ENCODE results near the gene DGKH.
A peak's percentile ranks its signal among the peaks of the same experiment; 100 is the strongest.

Gene DGKH

GRCh38 chr13:42048342-42048683, at the start of gene DGKH:
DGKH (plus strand) TSS chr13:42048648; CDS start chr13:42048774, 126 bp downstream.
- peak in 1 of 2 experiments; percentile 62 for DNase-seq

GRCh38 chr13:42000846-42001245, 47.6 kb upstream of the DGKH start:
- DNase-seq, result no peak

GRCh38 chr13:42001580-42001979, 46.9 kb upstream of the DGKH start:
- no peak for DNase-seq

DNA sequence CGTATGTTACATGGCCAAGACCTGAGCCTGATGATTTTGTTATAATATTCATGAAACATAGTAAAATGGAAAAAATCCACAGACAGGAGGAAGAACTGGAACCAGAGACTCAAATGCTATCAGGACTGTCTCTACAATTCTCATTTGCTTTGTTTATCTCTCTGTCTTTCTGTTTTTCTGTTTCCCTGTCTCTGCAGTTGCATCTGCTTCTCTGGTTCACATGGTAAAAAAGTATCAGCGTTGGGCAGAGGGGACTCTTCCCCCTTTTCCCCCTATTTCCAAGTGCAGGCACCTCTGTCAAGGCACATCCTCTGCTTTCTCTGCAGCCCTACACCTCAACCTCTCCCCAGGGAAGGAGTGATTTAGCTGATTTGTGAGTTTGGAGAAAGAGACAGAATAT, 46.4 kb upstream of the DGKH start:
- DNase-seq, result no peak

GRCh38 chr13:42007844-42008243, 40.6 kb upstream of the DGKH start:
- no peak for DNase-seq

GRCh38 chr13:42009057-42009456, 39.4 kb upstream of the DGKH start:
- DNase-seq, result no peak

GRCh38 chr13:42011601-42012350, 36.7 kb upstream of the DGKH start:
- no peak for DNase-seq

- DNase-seq, result no peak
Measured at GRCh38 chr13:42014119-42014518, 34.3 kb upstream of the DGKH start.

GRCh38 chr13:42017264-42017663, 31.2 kb upstream of the DGKH start:
- DNase-seq, result no peak

DNA sequence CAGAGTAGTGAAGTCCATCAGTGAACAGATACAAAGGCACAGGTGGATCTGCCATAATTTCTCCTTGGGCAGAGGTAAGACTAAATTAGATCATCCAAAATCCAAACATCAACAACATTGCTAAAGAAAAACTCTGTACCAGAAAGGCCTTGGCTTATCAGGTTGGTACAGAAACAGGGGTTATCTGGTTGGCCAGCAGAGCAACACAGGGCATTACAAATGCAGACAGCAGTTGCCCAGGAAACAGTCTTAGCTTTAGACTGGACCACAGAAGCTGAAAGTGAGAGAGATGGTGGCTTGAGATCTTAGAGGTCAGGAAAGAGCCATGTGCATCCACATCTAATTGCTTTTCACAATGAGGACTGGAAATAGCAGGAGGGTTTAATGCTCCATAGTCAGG, 26.6 kb upstream of the DGKH start:
- no peak for DNase-seq

DNA sequence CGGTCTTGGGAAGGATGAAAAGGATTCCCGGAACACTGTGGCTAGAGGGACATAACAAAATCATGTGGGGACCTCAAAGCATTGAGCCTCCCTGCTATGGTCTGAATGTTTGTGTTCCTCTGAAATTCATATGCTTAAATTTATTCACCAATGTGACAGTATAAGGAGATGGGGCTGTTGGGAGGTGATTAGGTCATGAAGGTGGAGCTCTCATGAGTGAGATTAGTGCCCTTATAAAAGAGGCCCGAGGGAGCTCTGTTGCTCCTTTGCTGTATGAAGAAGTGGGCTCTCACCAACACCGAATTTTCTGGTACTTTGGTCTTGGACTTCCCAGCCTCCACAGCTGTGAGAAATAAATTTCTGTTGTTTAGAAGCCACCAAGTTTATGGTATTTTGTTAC, 26.1 kb upstream of the DGKH start:
- DNase-seq, result no peak

GRCh38 chr13:42022796-42023493, 25.5 kb upstream of the DGKH start:
- no peak for DNase-seq

DNA sequence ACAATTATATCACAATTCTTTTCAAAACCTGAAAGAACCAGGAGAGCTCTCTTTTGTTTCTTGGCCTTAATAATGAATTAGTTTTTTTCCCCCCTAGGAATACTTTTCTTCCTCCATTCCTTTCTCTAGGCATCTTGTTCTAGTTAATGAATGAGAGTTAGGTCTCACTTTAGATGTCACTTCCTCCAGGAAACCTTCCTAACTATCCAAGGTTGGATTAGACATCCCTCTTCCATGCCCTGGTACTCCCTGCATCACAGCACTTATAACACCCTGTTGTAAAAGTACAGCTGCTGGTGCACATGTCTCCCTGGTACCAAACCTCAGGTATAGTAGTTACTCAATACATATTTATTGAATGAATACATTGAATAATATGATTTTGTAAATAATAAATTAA, 21.2 kb upstream of the DGKH start:
- no peak for DNase-seq

GRCh38 chr13:42028113-42028799, 20.2 kb upstream of the DGKH start:
- DNase-seq, result no peak

DNA sequence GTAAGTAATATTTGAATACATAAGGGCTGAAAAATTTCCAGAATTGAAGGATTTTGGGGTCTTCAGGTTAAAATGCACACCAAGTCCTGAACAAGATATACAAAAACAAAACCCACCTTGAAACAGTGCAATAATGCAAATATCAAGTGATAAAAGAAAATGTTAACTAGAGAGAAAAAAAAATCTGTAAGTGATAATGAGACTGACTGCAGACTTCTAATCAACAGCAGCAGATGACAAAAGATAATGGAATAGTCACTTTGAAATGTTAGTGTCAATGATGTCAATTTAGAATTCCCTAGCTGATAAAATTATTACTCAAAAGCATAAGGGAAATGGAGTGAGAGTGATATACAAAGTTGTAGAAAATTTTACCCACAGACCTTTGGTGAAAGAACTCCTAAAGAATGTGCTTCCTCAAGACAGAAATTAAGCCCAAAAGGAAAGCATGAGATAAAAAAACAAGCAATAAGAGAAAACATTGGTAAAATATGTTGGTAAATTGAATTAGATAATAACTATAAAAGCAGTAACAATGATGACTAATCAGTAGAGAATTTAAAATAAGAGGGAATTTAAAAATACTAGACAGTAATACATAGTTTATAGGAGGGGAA, 12.4 kb upstream of the DGKH start:
- no peak for DNase-seq

GRCh38 chr13:42036711-42037110, 11.7 kb upstream of the DGKH start:
- no peak for DNase-seq

GRCh38 chr13:42038661-42039456, 9.6 kb upstream of the DGKH start:
- no peak for DNase-seq

- no peak for DNase-seq
Measured at GRCh38 chr13:42039457-42039945, 8.9 kb upstream of the DGKH start.

GRCh38 chr13:42039946-42040729, 8.3 kb upstream of the DGKH start:
- DNase-seq, result peak; percentile 87 to 89

DNA sequence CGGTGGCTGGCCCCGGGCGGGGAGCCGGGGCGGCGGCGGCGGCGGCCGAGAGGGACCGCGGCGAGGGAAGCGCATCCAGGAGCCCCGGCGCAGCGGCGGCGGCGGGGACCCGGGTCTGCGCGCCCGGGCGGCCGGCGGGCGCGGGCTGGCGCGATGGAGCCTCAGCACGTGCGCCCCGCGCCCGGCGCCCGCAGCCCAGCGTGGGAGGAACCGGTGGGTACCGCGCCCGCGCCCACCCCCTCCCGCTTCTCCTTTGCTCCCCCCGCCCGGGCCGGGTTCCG, 7.8 kb upstream of the DGKH start:
- no peak for DNase-seq

DNA sequence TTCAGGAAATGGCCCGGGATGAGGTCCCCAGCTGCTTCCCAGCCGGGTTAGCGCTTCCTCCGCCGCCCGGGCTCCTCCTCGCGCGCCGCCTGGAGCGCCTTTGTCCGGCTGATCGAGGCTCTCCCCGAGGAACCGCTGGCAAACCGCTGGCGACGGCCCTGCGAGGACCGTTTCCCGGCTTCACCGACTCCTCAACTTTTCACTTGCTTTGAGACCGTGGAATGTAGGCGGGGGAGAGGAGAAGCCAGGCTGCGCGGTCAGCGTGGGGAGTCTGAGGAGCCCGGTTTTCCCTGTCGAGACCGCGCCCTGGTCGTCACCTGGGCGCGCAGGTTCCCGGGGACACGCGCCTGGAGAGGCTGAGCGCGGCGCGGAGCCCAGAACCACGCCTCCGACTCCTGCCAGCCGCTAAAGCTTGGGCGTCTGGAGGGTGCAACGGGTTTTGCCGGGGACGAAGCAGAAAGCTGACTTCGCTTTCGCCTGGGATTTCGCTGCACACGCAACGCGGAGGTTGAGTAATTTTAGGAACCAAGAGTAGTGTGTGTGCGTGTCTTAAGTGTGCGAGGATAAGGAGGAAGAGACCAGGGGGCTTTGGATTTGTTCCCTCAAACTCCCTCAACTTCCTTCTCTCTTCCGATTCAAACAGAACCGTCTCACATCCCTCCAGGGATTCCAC, 7.3 kb upstream of the DGKH start:
- peak; percentile 71 to 73 for DNase-seq

All from activated T-cell treated with anti-CD3 and anti-CD28 coated beads, Interleukin-2, amount 50 U/mL, for 48 hours (primary cell).